Psoas muscle (tissue), 8 donors: ENCODE measurements around the gene DEPDC7. TPM values are rescaled to one million over a fixed set of nuclear protein-coding genes. Genes with fewer than 3 reads are reported as not detected.
"Not testable (repeated sequence)": the region's sequence is repeated elsewhere in the genome, so short reads cannot be mapped to it uniquely, and the experiment has no call there.

Experiments used
- ATAC-seq, 4 donors: fragments of 200-7000 bp; cut with Tn5 transposase; one replicate each; pipeline ENCODE4 v1.9.1; 2020; ENCODE audit warnings: moderate library complexity in 3 of 4, mild to moderate bottlenecking in 2 of 4
- DNase-seq, 2 donors: peaks; one replicate each; pipeline ENCODE4 v3.0.0-alpha.2; 2020
- H3K27ac ChIP-seq: fragments of 200-600 bp; one replicate; pipeline ENCODE4 v1.8.0; 2022
- H3K27me3 ChIP-seq, 3 donors: fragments of 200-600 bp in 1 of 3; one replicate each; pipeline versions ENCODE4 v1.6.1 to v1.8.0; 2013 to 2022; ENCODE audit warnings: low read length in 2 of 3, mild to moderate bottlenecking in 2 of 3, moderate library complexity in 1 of 3; ENCODE audit not compliant: insufficient read depth in 3 of 3
- H3K36me3 ChIP-seq, 2 donors: fragments of 200-600 bp in 1 of 2; one replicate each; pipeline versions ENCODE4 v1.6.1 to v1.8.0; 2013 to 2022; ENCODE audit warnings: low read depth in 1 of 2, mild to moderate bottlenecking in 1 of 2, moderate library complexity in 1 of 2; ENCODE audit not compliant: insufficient read depth in 1 of 2
- H3K4me1 ChIP-seq: fragments of 200-600 bp; one replicate; pipeline ENCODE4 v1.8.0; 2022
- H3K4me3 ChIP-seq: fragments of 200-600 bp; one replicate; pipeline ENCODE4 v1.8.0; 2022; ENCODE audit warnings: mild to moderate bottlenecking
- H3K9me3 ChIP-seq: fragments of 200-600 bp; one replicate; pipeline ENCODE4 v1.8.0; 2022
- CTCF ChIP-seq: fragments of 200-600 bp; IDR thresholded peaks from one replicate; pipeline ENCODE4 v1.8.0; 2022; ENCODE audit warnings: antibody characterized with exemption
- WGBS, 3 donors: extraction: QIAGEN DNeasy Blood & Tissue Kit; methylation state at CpG; one replicate each; pipeline versions ENCODE4 v1.1.6 to v1.1.7; 2013; 5-methylcytosine and 5-hydroxymethylcytosine counted together
- intact Hi-C, 2 donors: fragments of 100-400 bp; cut with DNase I; formaldehyde crosslinking; loops; one replicate each; pipeline versions ENCODE4 v1.11.0 to v1.14.2; 2022
- polyA plus RNA-seq, 3 donors: library from polyadenylated mRNA; stranded (reverse); fragments of 200-250 nt; gene quantifications; one replicate each; pipeline ENCODE4 v1.2.3, GENCODE V29; 2013
- total RNA-seq, 4 donors: library from RNA; stranded (reverse); fragmentation: NEBNext Ultra II Directional in 2 of 4; extraction: Animal tissue kit (Norgen Biotek cat#: 25700) in 2 of 4; gene quantifications; one replicate each; pipeline versions ENCODE4 v1.2.1 to v1.2.4, GENCODE V29; 2021 to 2023
- donor health status: healthy with polysubstance abuse.
- donor health status: DM: no; HTN: no; CAD: no; lungs with moderate emphysema.
- donor health status: Bipolar disorder and iron deficiency.
- donor health status: healthy.
- donor health status: DM: yes; HTN: yes; CAD: no.
- donor health status: DM: no; HTN: no; CAD: no.
- donor health status: DM: no; HTN: no; CAD: no.
- donor health status: DM: yes; HTN: yes; CAD: no.

DEPDC7 gene
- total and polyA plus RNA-seq, 7 donors: 1.5 to 6.3 (median 3.2) TPM

GRCh38 chr11:33027233-33027632, 11.6 kb downstream of the DEPDC7 start:
- Histone ChIP-seq H3K27me3 (no peaks in the 10 kb centered on the region), H3K4me3 (no peak overlapping the region), H3K4me1 (no peaks in the 10 kb centered on the region), H3K9me3 (no peaks in the 10 kb centered on the region), H3K36me3 (peaks cover 0 to 55% of the 10 kb centered on the region in 2 donors), H3K27ac (no peak overlapping the region)
- intact Hi-C loops: no loop called here
- 93 to 95% (median 94%) methylated on average over 2 of the region's 2 CpGs for WGBS, 3 donors
- ATAC-seq: no peak
- DNase-seq: no peak
- TF ChIP-seq CTCF: no peak

- DNase-seq: no peak
- no peak for ATAC-seq
- WGBS, 3 donors: 88% methylated on average over 4 of the region's 4 CpGs
- Histone ChIP-seq H3K27ac (no peak overlapping the region), H3K4me1 (no peaks in the 10 kb centered on the region), H3K4me3 (no peak overlapping the region), H3K27me3 (no peaks in the 10 kb centered on the region), H3K36me3 (peaks cover 0 to 63% of the 10 kb centered on the region in 2 donors), H3K9me3 (no peaks in the 10 kb centered on the region)
- no peak for TF ChIP-seq CTCF
- intact Hi-C loops: no loop called here
Measured at GRCh38 chr11:33027846-33028536, 12.3 kb downstream of the DEPDC7 start.

- no peak for TF ChIP-seq CTCF
Measured at GRCh38 chr11:33028537-33028914, 12.8 kb downstream of the DEPDC7 start.

GRCh38 chr11:33029218-33029617, 13.5 kb downstream of the DEPDC7 start:
- ATAC-seq: not testable (repeated sequence)

More at GRCh38 chr11:33028537-33028914, 12.8 kb downstream of the DEPDC7 start:
- intact Hi-C loops: no loop called here
- Histone ChIP-seq H3K4me1 (no peaks in the 10 kb centered on the region), H3K4me3 (no peak overlapping the region), H3K27me3 (no peaks in the 10 kb centered on the region), H3K36me3 (peaks cover 0 to 67% of the 10 kb centered on the region in 2 donors), H3K27ac (no peak overlapping the region), H3K9me3 (no peaks in the 10 kb centered on the region)
- WGBS, 3 donors: 91 to 96% (median 93%) methylated on average over 2 of the region's 2 CpGs
- DNase-seq: no peak
- ATAC-seq: no peak

GRCh38 chr11:33033493-33033892, 17.8 kb downstream of the DEPDC7 start:
- DNase-seq (no peak), ATAC-seq (no peak)
- intact Hi-C loops: no loop called here
- Histone ChIP-seq H3K4me3 (no peak overlapping the region), H3K9me3 (no peaks in the 10 kb centered on the region), H3K36me3 (peaks cover 0 to 42% of the 10 kb centered on the region in 2 donors), H3K27ac (no peak overlapping the region), H3K4me1 (no peaks in the 10 kb centered on the region), H3K27me3 (no peaks in the 10 kb centered on the region)
- TF ChIP-seq CTCF: no peak
- 65 to 70% (median 66%) methylated on average over 4 of the region's 4 CpGs for WGBS, 3 donors

More at GRCh38 chr11:33029218-33029617, 13.5 kb downstream of the DEPDC7 start:
- peaks cover 0 to 67% of the 10 kb centered on the region in 2 donors for H3K36me3 ChIP-seq
- WGBS, 3 donors: 73 to 93% (median 75%) methylated on average over 6 of the region's 6 CpGs
- H3K9me3 ChIP-seq, H3K4me1 ChIP-seq, H3K27me3 ChIP-seq, H3K27ac ChIP-seq, DNase-seq, H3K4me3 ChIP-seq, intact Hi-C loops: not testable (repeated sequence)
